Hepatocyte (in vitro differentiated cells): ENCODE data around the gene MAST2. TPM values are rescaled to one million over a fixed set of nuclear protein-coding genes. Genes with fewer than 3 reads are reported as not detected.

ENCODE experiments used
- DNase-seq: peaks from one replicate; pipeline ENCODE4 v3.0.0-alpha.2; 2016; ENCODE audit warnings: low spot score
- H2AFZ ChIP-seq: fragments of 200-600 bp; sonication (generic); 2 replicates; pipeline ENCODE4 v1.6.0; 2016; ENCODE audit warnings: antibody characterized with exemption, mild to moderate bottlenecking
- H3K27ac ChIP-seq: fragments of 200-600 bp; sonication (generic); 2 replicates; pipeline ENCODE4 v1.5.1; 2016; ENCODE audit warnings: mild to moderate bottlenecking
- H3K27me3 ChIP-seq: fragments of 200-600 bp; sonication (generic); 2 replicates; pipeline ENCODE4 v1.6.1; 2016
- H3K36me3 ChIP-seq: fragments of 200-600 bp; sonication (generic); replicated peaks from 2 replicates; pipeline ENCODE4 v1.5.1; 2016; ENCODE audit warnings: low read depth; ENCODE audit not compliant: insufficient read depth
- H3K4me1 ChIP-seq: fragments of 200-600 bp; sonication (generic); 2 replicates; pipeline ENCODE4 v1.5.1; 2016; ENCODE audit warnings: mild to moderate bottlenecking, moderate library complexity; ENCODE audit not compliant: insufficient read depth
- H3K4me2 ChIP-seq: fragments of 200-600 bp; sonication (generic); 2 replicates; pipeline ENCODE4 v1.6.0; 2016
- H3K4me3 ChIP-seq: fragments of 200-600 bp; sonication (generic); 2 replicates; pipeline ENCODE4 v1.5.1; 2016; ENCODE audit warnings: mild to moderate bottlenecking
- H3K79me2 ChIP-seq: fragments of 200-600 bp; sonication (generic); 2 replicates; pipeline ENCODE4 v1.6.0; 2017; ENCODE audit warnings: mild to moderate bottlenecking
- H3K9me2 ChIP-seq: fragments of 200-600 bp; sonication (generic); replicated peaks from 2 replicates; pipeline ENCODE4 v1.6.0; 2017; ENCODE audit warnings: mild to moderate bottlenecking; ENCODE audit not compliant: insufficient read depth
- H3K9me3 ChIP-seq: fragments of 200-600 bp; sonication (generic); 2 replicates; pipeline ENCODE4 v1.5.1; 2016; ENCODE audit warnings: low read depth, mild to moderate bottlenecking
- H4K20me1 ChIP-seq: fragments of 200-600 bp; sonication (generic); 2 replicates; pipeline ENCODE4 v1.6.0; 2016; ENCODE audit warnings: mild to moderate bottlenecking; ENCODE audit not compliant: insufficient read depth, poor library complexity, severe bottlenecking
- CTCF ChIP-seq: fragments of 200-600 bp; sonication (generic); IDR thresholded peaks from 2 replicates; pipeline ENCODE4 v1.5.1; 2016; ENCODE audit warnings: antibody characterized with exemption, mild to moderate bottlenecking; ENCODE audit not compliant: poor library complexity
- EZH2 ChIP-seq: fragments of 200-600 bp; sonication (generic); IDR thresholded peaks from 2 replicates; pipeline ENCODE4 v1.6.1; 2016; ENCODE audit warnings: antibody characterized with exemption, mild to moderate bottlenecking, borderline replicate concordance
- EZH2phosphoT487 ChIP-seq: fragments of 200-600 bp; sonication (generic); IDR thresholded peaks from one replicate; pipeline ENCODE4 v1.6.1; 2018; ENCODE audit warnings: antibody characterized with exemption, mild to moderate bottlenecking, low read depth, moderate library complexity; ENCODE audit not compliant: unreplicated experiment, severe bottlenecking
- WGBS: methylation state at CpG from one replicate; pipeline ENCODE4 v1.1.6; 2016; ENCODE audit warnings: low lambda C conversion rate; ENCODE audit errors: missing lambda C conversion rate; 5-methylcytosine and 5-hydroxymethylcytosine counted together
- polyA plus RNA-seq: library from polyadenylated mRNA; unstranded; fragments of >200 nt; fragmentation: Nextera tagmentation; extraction: Ambion mirVana; gene quantifications from 2 replicates; pipeline ENCODE4 v1.2.1, GENCODE V29; 2016
- total RNA-seq: library from RNA; depleted of rRNA; stranded (reverse); fragments of >200 nt; gene quantifications from 2 replicates; pipeline ENCODE4 v1.2.3, GENCODE V29; 2014

The MAST2 gene
- total and polyA plus RNA-seq, 2 experiments from 2014 or later, result 25.8 to 33.5 TPM

- H3K4me3 ChIP-seq, result no peak overlapping the region
- whole genome bisulfite sequencing, result 80% methylated on average over 7 of the region's 7 CpGs
- H3K9me3 ChIP-seq, result no peaks in the 10 kb centered on the region
- DNase-seq, result no peak
- TF ChIP-seq CTCF (no peak), EZH2 (no peak), EZH2phosphoT487 (no peak)
- H3K79me2 ChIP-seq, result no peaks in the 10 kb centered on the region
- no peaks in the 10 kb centered on the region for H4K20me1 ChIP-seq
- H3K27ac ChIP-seq, result no peak overlapping the region
- H3K27me3 ChIP-seq, result no peaks in the 10 kb centered on the region
- no peaks in the 10 kb centered on the region for H3K36me3 ChIP-seq
- no peaks in the 10 kb centered on the region for H3K4me1 ChIP-seq
- H3K4me2 ChIP-seq, result no peak overlapping the region
- no peak overlapping the region for H2AFZ ChIP-seq
- no peaks in the 10 kb centered on the region for H3K9me2 ChIP-seq
Observed at GRCh38 chr1:46011121-46011695, 207.8 kb downstream of the MAST2 start.

GRCh38 chr1:46012236-46012635 lies 208.8 kb downstream of the MAST2 start:
- no peak overlapping the region for H3K4me2 ChIP-seq
- no peaks in the 10 kb centered on the region for H4K20me1 ChIP-seq
- H3K27me3 ChIP-seq, result no peaks in the 10 kb centered on the region
- no peak for DNase-seq
- H3K4me3 ChIP-seq, result no peak overlapping the region
- H3K9me3 ChIP-seq, result no peaks in the 10 kb centered on the region
- H3K4me1 ChIP-seq, result no peaks in the 10 kb centered on the region
- H3K27ac ChIP-seq, result no peak overlapping the region
- H2AFZ ChIP-seq, result no peak overlapping the region
- no peaks in the 10 kb centered on the region for H3K9me2 ChIP-seq
- no peaks in the 10 kb centered on the region for H3K79me2 ChIP-seq
- H3K36me3 ChIP-seq, result no peaks in the 10 kb centered on the region
- TF ChIP-seq EZH2phosphoT487, result no peak
- no peak for TF ChIP-seq EZH2
- no peak for TF ChIP-seq CTCF
- 92% methylated on average over 1 of the region's 1 CpG for WGBS

GRCh38 chr1:46013581-46013980 lies 210.2 kb downstream of the MAST2 start:
- Histone ChIP-seq H3K27ac (no peak overlapping the region), H2AFZ (no peak overlapping the region), H3K27me3 (no peaks in the 10 kb centered on the region), H3K4me2 (no peak overlapping the region), H3K4me3 (no peak overlapping the region), H3K4me1 (no peaks in the 10 kb centered on the region), H3K36me3 (no peaks in the 10 kb centered on the region), H4K20me1 (no peaks in the 10 kb centered on the region), H3K79me2 (no peaks in the 10 kb centered on the region), H3K9me2 (no peaks in the 10 kb centered on the region), H3K9me3 (no peaks in the 10 kb centered on the region)
- TF ChIP-seq EZH2phosphoT487 (no peak), CTCF (no peak), EZH2 (no peak)
- WGBS, result 92% methylated on average over 3 of the region's 3 CpGs
- no peak for DNase-seq
